SK-N-SH treated with all-trans-retinoic acid at 6 μM for 48 hours (cell line): ENCODE results near the gene ETV4.

ENCODE experiments used
- ATAC-seq: fragments of 200-7000 bp; cut with Tn5 transposase; 3 replicates; pipeline ENCODE4 v1.9.1; 2020; ENCODE audit warnings: mild to moderate bottlenecking, moderate library complexity
- CSDC2 ChIP-seq: fragments of 250-450 bp; sonication (Bioruptor Pico); IDR thresholded peaks from 2 replicates; pipeline ENCODE4 v1.5.0; 2020; ENCODE audit warnings: mild to moderate bottlenecking, moderate library complexity
- ESRRG ChIP-seq: fragments of 250-450 bp; sonication (Bioruptor Pico); IDR thresholded peaks from 2 replicates; pipeline ENCODE4 v1.6.1; 2021; ENCODE audit warnings: mild to moderate bottlenecking
- GLIS3 ChIP-seq: fragments of 250-450 bp; sonication (Bioruptor Pico); IDR thresholded peaks from 2 replicates; pipeline ENCODE4 v1.5.0; 2020; ENCODE audit warnings: mild to moderate bottlenecking, moderate library complexity
- ISL1 ChIP-seq: fragments of 250-450 bp; sonication (Bioruptor Pico); IDR thresholded peaks from 2 replicates; pipeline ENCODE4 v2.1.2; 2022; ENCODE audit warnings: mild to moderate bottlenecking, moderate library complexity
- OSR1 ChIP-seq: fragments of 250-450 bp; sonication (Bioruptor Pico); IDR thresholded peaks from 2 replicates; pipeline ENCODE4 v1.8.0; 2022; ENCODE audit warnings: moderate library complexity, mild to moderate bottlenecking, inconsistent platforms
- RARB ChIP-seq: fragments of 250-450 bp; sonication (Bioruptor Pico); IDR thresholded peaks from 2 replicates; pipeline ENCODE4 v1.8.0; 2021; ENCODE audit warnings: mild to moderate bottlenecking, moderate library complexity
- SNAI2 ChIP-seq: fragments of 250-450 bp; sonication (Bioruptor Pico); IDR thresholded peaks from 2 replicates; pipeline ENCODE4 v1.5.0; 2020; ENCODE audit warnings: mild to moderate bottlenecking, moderate library complexity
- TCF4 ChIP-seq: fragments of 250-450 bp; sonication (Bioruptor Pico); IDR thresholded peaks from 2 replicates; pipeline ENCODE4 v1.8.0; 2021; ENCODE audit warnings: mild to moderate bottlenecking, moderate library complexity, borderline replicate concordance
- TOX ChIP-seq: fragments of 250-450 bp; sonication (Bioruptor Pico); IDR thresholded peaks from 2 replicates; pipeline ENCODE4 v1.8.0; 2021; ENCODE audit warnings: mild to moderate bottlenecking, moderate library complexity, borderline replicate concordance
- ZFP3 ChIP-seq: fragments of 250-450 bp; sonication (Bioruptor Pico); IDR thresholded peaks from 2 replicates; pipeline ENCODE4 v1.5.0; 2020; ENCODE audit warnings: mild to moderate bottlenecking, moderate library complexity
- ZFP30 ChIP-seq: fragments of 450-650 bp; formaldehyde crosslinking; IDR thresholded peaks from 2 replicates; pipeline ENCODE4 v1.5.0; 2022; ENCODE audit warnings: mild to moderate bottlenecking, moderate library complexity
- ZNF565 ChIP-seq: fragments of 450-650 bp; formaldehyde crosslinking; conservative IDR thresholded peaks from 2 replicates; pipeline ENCODE4 v1.5.0; 2020; ENCODE audit warnings: low read depth, mild to moderate bottlenecking, moderate library complexity
- ZNF70 ChIP-seq: fragments of 450-650 bp; formaldehyde crosslinking; IDR thresholded peaks from 2 replicates; pipeline ENCODE4 v1.5.0; 2020; ENCODE audit warnings: mild to moderate bottlenecking, moderate library complexity
- TF ChIP-seq, protein P1 (sequence below): fragments of 250-450 bp; sonication (Bioruptor Pico); IDR thresholded peaks from 2 replicates; pipeline ENCODE4 v1.5.1; 2020; ENCODE audit warnings: low read depth, mild to moderate bottlenecking, moderate library complexity
- TF ChIP-seq, protein P2 (sequence below): fragments of 250-450 bp; sonication (Bioruptor Pico); IDR thresholded peaks from 2 replicates; pipeline ENCODE4 v1.5.0; 2020; ENCODE audit warnings: mild to moderate bottlenecking, moderate library complexity
- TF ChIP-seq, protein P3 (sequence below): fragments of 250-450 bp; sonication (Bioruptor Pico); IDR thresholded peaks from 2 replicates; pipeline ENCODE4 v1.5.1; 2021; ENCODE audit warnings: mild to moderate bottlenecking, moderate library complexity
- TF ChIP-seq, protein P4 (sequence below): fragments of 250-450 bp; sonication (Bioruptor Pico); IDR thresholded peaks from 2 replicates; pipeline ENCODE4 v1.8.0; 2020; ENCODE audit warnings: mild to moderate bottlenecking, moderate library complexity, borderline replicate concordance

The ETV4 gene

DNA sequence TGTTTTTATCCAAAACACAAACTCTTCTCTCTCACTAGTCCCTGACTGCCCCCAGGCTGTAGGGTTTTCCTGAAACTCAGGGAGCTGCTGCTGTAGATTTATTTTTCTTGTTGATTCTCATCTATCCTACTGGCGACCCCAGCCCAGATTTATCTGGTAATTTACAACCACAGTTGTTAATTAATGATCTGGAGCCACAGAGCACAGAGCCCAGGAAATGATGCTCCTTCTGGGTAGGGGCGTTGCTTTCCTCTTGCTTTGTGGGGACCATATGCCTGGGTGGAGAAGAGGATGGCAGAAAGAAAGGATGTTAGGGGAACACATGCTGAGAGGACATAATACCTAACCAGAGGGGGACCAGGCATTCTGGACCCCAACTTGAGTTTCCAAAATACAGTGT is 7.4 kb upstream of the ETV4 start:
- TF ChIP-seq ISL1 (CRISPR knock-in tag), result no peak
- no peak for TF ChIP-seq TOX (CRISPR knock-in tag)
- TF ChIP-seq, protein P1, sequence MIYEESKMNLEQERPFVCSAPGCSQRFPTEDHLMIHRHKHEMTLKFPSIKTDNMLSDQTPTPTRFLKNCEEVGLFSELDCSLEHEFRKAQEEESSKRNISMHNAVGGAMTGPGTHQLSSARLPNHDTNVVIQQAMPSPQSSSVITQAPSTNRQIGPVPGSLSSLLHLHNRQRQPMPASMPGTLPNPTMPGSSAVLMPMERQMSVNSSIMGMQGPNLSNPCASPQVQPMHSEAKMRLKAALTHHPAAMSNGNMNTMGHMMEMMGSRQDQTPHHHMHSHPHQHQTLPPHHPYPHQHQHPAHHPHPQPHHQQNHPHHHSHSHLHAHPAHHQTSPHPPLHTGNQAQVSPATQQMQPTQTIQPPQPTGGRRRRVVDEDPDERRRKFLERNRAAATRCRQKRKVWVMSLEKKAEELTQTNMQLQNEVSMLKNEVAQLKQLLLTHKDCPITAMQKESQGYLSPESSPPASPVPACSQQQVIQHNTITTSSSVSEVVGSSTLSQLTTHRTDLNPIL (CRISPR knock-in tag), result no peak
- TF ChIP-seq TCF4 (CRISPR knock-in tag), result no peak
- TF ChIP-seq GLIS3 (CRISPR knock-in tag), result no peak
- TF ChIP-seq, all 23 proteins: peak for 0

DNA sequence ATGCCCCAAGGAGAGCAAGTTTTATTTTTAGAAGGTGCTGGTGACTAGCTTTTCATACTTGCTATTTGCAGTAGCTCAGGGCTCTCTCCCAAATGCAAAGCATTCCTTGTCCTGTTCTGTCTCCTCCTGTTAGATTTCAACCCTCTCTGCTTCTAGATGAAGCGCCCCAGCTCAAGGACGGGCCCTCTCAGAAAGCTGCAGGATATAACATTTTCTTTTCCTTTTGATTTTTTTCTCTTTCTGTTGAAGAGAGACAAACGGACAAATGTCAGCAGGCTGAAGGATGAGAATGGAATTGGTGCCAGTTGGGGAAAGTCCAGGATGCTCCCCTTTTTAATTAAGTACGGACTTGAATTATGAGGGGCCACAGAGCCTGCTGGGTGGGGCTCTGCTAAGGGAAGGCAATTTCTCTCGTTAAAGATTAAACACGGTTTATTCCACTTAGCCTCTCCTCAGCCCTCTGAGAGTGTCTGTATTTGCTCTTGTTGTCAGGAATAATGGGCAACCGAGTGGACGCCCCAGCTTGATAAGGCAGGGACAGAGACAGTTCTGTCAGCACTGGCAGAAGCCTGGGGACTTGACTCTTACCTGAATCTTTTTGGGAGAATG is 6.2 kb upstream of the ETV4 start:
- ATAC-seq, result no peak
- TF ChIP-seq ZFP30 (CRISPR knock-in tag) (no peak), RARB (no peak), ESRRG (CRISPR knock-in tag) (no peak), TOX (CRISPR knock-in tag) (no peak), ZNF70 (CRISPR knock-in tag) (no peak), CSDC2 (CRISPR knock-in tag) (no peak)
- TF ChIP-seq, protein P1 (CRISPR knock-in tag), result no peak

More for the DNA sequence above, 7.4 kb upstream of the ETV4 start:
- no peak for ATAC-seq

DNA sequence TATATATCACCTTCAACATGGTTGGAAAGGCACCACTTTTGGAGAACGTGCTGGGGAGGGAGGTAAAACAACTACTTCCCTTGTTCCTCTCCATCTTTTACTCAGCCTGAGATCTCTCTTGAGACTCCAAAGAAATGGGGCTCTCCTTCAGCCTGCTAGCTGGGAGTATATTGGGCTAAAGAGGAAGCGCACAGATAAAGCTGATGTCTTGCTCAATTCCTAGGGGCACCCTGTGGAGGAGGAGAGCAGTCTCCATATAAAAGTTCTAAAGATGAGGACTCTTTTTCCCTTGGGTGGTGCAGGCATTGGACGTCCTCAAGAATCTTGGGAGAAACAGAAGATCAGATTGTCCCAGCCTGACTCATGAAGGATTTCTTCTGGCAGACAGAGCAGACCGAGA is 4.6 kb upstream of the ETV4 start:
- no peak for ATAC-seq
- TF ChIP-seq TOX (CRISPR knock-in tag), result no peak
- TF ChIP-seq ZFP3, result no peak
- TF ChIP-seq, protein P2, sequence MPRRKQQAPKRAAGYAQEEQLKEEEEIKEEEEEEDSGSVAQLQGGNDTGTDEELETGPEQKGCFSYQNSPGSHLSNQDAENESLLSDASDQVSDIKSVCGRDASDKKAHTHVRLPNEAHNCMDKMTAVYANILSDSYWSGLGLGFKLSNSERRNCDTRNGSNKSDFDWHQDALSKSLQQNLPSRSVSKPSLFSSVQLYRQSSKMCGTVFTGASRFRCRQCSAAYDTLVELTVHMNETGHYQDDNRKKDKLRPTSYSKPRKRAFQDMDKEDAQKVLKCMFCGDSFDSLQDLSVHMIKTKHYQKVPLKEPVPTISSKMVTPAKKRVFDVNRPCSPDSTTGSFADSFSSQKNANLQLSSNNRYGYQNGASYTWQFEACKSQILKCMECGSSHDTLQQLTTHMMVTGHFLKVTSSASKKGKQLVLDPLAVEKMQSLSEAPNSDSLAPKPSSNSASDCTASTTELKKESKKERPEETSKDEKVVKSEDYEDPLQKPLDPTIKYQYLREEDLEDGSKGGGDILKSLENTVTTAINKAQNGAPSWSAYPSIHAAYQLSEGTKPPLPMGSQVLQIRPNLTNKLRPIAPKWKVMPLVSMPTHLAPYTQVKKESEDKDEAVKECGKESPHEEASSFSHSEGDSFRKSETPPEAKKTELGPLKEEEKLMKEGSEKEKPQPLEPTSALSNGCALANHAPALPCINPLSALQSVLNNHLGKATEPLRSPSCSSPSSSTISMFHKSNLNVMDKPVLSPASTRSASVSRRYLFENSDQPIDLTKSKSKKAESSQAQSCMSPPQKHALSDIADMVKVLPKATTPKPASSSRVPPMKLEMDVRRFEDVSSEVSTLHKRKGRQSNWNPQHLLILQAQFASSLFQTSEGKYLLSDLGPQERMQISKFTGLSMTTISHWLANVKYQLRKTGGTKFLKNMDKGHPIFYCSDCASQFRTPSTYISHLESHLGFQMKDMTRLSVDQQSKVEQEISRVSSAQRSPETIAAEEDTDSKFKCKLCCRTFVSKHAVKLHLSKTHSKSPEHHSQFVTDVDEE (CRISPR knock-in tag), result no peak
- TF ChIP-seq ESRRG (CRISPR knock-in tag), result no peak

DNA sequence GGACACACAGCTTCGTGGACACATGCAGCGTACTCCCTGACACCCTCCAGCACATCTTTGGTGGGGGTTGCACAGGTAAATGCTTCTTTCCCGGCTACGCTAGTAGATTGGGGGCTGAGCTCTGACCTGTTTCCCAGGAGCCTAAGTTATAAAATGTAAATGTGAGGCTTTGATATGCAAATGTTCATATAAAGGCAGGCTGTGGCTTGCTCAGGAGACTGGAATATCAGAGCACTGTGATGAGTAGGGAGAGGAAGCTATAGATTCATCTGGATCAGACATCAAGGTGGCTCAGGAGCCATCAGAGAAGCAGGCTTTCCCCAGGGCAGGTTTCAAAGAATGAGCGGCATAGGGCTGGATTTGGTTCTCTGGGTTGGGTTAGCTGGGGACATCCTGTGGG is 3.4 kb upstream of the ETV4 start:
- no peak for ATAC-seq

More for the DNA sequence above, 3.4 kb upstream of the ETV4 start:
- TF ChIP-seq, protein P3, sequence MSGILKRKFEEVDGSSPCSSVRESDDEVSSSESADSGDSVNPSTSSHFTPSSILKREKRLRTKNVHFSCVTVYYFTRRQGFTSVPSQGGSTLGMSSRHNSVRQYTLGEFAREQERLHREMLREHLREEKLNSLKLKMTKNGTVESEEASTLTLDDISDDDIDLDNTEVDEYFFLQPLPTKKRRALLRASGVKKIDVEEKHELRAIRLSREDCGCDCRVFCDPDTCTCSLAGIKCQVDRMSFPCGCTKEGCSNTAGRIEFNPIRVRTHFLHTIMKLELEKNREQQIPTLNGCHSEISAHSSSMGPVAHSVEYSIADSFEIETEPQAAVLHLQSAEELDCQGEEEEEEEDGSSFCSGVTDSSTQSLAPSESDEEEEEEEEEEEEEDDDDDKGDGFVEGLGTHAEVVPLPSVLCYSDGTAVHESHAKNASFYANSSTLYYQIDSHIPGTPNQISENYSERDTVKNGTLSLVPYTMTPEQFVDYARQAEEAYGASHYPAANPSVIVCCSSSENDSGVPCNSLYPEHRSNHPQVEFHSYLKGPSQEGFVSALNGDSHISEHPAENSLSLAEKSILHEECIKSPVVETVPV, result no peak
- no peak for TF ChIP-seq ESRRG (CRISPR knock-in tag)
- no peak for TF ChIP-seq OSR1
- TF ChIP-seq ZFP30 (CRISPR knock-in tag), result no peak
- no peak for TF ChIP-seq TOX (CRISPR knock-in tag)
- TF ChIP-seq ISL1 (CRISPR knock-in tag), result no peak
- TF ChIP-seq RARB, result no peak
- TF ChIP-seq, protein P1 (CRISPR knock-in tag), result no peak
- TF ChIP-seq, protein P2 (CRISPR knock-in tag), result no peak
- TF ChIP-seq ZNF70 (CRISPR knock-in tag), result no peak
- TF ChIP-seq ZNF565 (CRISPR knock-in tag), result no peak
- TF ChIP-seq, protein P4, sequence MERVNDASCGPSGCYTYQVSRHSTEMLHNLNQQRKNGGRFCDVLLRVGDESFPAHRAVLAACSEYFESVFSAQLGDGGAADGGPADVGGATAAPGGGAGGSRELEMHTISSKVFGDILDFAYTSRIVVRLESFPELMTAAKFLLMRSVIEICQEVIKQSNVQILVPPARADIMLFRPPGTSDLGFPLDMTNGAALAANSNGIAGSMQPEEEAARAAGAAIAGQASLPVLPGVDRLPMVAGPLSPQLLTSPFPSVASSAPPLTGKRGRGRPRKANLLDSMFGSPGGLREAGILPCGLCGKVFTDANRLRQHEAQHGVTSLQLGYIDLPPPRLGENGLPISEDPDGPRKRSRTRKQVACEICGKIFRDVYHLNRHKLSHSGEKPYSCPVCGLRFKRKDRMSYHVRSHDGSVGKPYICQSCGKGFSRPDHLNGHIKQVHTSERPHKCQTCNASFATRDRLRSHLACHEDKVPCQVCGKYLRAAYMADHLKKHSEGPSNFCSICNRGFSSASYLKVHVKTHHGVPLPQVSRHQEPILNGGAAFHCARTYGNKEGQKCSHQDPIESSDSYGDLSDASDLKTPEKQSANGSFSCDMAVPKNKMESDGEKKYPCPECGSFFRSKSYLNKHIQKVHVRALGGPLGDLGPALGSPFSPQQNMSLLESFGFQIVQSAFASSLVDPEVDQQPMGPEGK (CRISPR knock-in tag), result no peak
- TF ChIP-seq SNAI2 (CRISPR knock-in tag), result no peak
